OCI-M1 (cell line): ENCODE measurements around the gene FN1.

Experiments
- DNase-seq: peaks from one replicate; lab custom pipeline; 2025; lab: John Stamatoyannopoulos, UW

The FN1 gene

DNA sequence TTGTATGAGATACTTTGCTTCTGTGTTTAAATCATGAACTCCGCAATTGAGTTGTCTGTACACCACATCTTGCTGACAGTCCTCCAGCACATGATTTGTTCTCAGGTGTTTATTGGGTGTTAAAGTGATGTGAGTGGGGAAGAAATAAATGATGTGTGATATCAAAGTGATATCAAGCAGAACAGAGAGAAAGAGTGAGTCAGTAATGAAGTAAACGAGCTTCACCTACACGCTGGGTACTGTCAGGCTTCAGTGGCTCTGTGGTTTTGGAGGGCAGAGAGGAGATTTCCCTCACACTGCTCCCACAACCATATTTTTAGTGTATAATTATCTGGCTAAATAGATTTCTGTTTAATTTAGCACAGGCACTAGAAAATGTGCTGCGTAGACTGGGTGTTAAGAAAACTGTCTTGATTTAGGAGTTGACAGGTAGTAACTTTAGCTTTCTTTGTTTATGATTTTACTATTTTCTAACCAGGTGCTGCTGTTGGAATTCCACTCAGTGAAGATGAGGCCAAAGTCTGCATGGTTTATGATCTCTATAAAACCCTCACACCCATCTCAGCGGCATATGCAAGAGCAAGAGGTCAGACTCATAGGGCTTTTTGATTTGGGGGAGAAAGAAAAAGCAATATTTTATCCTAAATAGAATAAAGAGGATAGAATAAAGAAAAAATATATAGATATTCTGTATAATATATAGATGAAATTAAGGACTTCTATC is 102.8 kb downstream of the FN1 start:
- DNase-seq, result no peak

DNA sequence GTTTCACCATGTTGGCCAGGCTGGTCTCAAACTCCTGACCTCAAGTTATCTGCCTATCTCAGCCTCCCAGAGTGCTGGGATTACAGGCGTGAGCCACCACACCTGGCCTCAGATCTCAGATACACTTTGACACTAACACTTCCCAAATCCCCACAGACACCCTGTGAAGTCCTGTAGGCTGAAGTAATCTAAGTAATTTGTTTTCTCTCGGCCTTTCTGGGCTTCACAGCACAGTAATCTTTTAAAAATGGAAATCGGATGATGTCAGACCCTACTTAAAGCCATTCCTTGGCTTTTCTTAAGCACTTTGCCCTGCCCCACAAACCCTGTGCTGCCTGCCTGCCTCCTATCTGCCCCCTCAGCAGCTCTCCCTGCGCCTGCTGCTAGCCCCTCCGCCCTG is 107.8 kb downstream of the FN1 start:
- DNase-seq, result no peak

DNA sequence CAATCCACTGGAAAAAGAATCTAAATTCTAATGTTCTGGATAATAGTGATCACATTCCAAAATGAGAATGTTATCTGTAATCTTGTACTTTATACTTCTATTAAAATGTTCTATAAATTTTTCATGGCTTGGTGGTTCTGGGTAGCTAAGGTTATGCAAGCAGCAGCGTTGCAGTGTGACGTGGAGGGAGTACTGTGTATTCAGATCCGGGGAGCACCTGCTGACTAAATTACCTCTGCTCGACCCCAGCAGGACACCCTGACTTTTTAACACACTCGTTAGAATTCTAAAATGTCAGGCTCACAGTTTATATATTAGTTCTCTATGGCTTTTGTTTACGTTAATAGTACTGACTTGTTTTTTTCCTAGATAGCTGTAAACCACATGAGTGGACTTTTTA is 111.1 kb downstream of the FN1 start:
- DNase-seq, result no peak

DNA sequence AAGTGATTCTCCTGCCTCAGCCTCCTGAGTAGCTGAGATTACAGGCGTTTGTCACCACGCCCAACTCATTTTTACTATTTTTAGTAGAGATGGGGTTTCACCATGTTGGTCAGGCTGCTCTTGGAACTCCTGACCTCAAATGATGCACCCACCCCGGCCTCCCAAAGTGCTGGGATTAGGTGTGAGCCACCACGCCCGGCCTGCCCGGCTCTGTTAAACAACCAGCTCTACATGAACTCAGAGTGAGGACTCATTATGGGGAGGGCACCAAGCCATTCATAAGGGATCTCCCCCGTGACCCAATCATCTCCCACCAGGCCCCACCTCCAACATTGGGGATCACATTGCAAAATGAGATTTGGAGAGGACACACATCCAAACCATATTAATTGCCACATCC is 115.2 kb downstream of the FN1 start:
- DNase-seq, result no peak

GRCh38 chr2:215320102-215320501 is 115.8 kb downstream of the FN1 start:
- no peak for DNase-seq

DNA sequence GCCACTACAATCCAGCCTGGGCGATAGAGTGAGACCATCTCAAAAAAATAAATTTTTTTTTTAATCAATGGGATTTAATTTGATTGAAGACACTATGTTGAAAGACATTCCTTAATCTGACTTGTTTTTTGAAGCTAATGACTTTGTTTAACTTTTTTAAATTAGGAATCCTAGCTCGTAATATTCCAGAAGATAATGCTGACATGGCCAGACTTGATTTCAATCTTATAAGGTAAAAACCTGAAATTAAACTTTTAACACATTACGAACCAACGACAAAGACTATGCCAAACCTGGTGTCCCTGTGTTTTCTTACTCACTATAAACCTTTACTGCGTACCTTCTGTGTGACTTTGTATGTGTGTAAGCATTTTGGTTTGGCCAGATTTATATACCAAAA is 116.4 kb downstream of the FN1 start:
- no peak for DNase-seq

- no peak for DNase-seq
Observed at GRCh38 chr2:215316336-215316735, 119.5 kb downstream of the FN1 start.

DNA sequence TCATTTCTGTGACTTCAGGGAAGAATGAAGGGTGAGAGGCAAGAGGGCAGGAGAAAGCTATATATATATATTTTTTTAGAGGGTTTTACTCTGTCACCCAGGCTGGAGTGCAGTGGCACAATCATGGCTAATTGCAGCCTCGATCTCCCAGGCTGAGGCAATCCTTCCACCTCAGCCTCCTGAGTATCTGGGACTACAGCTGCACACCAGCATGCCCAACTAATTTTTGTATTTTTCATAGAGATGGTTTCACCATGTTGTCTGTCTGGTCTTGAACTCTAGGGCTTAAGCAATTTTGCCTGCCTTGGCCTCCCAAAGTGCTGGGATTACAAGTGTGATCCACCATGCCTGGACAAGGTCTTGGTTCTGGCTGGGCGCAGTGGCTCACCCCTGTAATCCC is 120.6 kb downstream of the FN1 start:
- no peak for DNase-seq

GRCh38 chr2:215314896-215315295 is 121.0 kb downstream of the FN1 start:
- DNase-seq, result no peak

DNA sequence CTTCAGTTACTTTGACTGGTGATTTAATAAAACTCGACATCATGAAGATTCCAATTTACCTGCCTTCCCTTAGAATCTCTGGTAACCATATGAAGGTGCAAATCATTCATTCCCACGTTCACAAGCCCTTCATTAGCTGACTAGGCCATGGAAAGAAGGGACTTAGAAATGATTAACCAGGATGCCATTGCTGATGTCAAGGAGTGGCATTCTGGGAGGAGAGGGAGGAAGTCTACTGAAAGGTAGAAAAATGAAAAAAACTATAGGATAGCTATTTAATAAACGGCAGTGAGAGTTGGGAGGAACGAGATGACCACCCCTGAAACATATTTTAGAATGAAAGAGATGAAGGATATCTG is 122.6 kb downstream of the FN1 start:
- DNase-seq, result no peak

GRCh38 chr2:215311625-215312396 is 124.1 kb downstream of the FN1 start, which contains the start of gene ATIC:
TSS of gene ATIC (plus strand) at chr2:215312059. CDS start at chr2:215312143, 84 bp downstream.
- peak; percentile 95 for DNase-seq

GRCh38 chr2:215311259-215311624 is 124.6 kb downstream of the FN1 start:
- DNase-seq, result peak; percentile 60
